ENCODE data around the gene ACSM2A.
"Not testable (repeated sequence)": the region's sequence is repeated elsewhere in the genome, so short reads cannot be mapped to it uniquely, and the experiment has no call there.

ACSM2A gene

GRCh38 chr16:20451364-20451763 is at the start of gene ACSM2A:
TSS of gene ACSM2A (plus strand) at chr16:20451521. CDS start at chr16:20460115, 8,594 bp downstream.
- not testable (repeated sequence) for DNase-seq

- no peak for DNase-seq
Observed at GRCh38 chr16:20402651-20403050, 48.7 kb upstream of the ACSM2A start.

- no peak for DNase-seq
Observed at GRCh38 chr16:20404637-20405036, 46.7 kb upstream of the ACSM2A start, which contains the start of gene PDILT. TSS of gene PDILT (minus strand) at chr16:20404737. CDS start at chr16:20399300, 5,437 bp downstream.

GRCh38 chr16:20409398-20410120 is 41.8 kb upstream of the ACSM2A start, which contains the start of gene ACSM5:
TSS of gene ACSM5 (plus strand) at chr16:20409534. CDS start at chr16:20411485, 1,951 bp downstream.
- DNase-seq: peak; percentile 83

- DNase-seq: no peak
Observed at GRCh38 chr16:20410121-20410723, 41.1 kb upstream of the ACSM2A start.

GRCh38 chr16:20411055-20411454 is 40.3 kb upstream of the ACSM2A start:
- no peak for DNase-seq

- DNase-seq: no peak
Observed at GRCh38 chr16:20415541-20415940, 35.8 kb upstream of the ACSM2A start.

- not testable (repeated sequence) for DNase-seq
Observed at GRCh38 chr16:20419093-20419492, 32.2 kb upstream of the ACSM2A start.

GRCh38 chr16:20421748-20422147 is 29.6 kb upstream of the ACSM2A start:
- not testable (repeated sequence) for DNase-seq

- DNase-seq: not testable (repeated sequence)
Observed at GRCh38 chr16:20423772-20424128, 27.6 kb upstream of the ACSM2A start.

- no peak for DNase-seq
Observed at GRCh38 chr16:20424129-20424866, 27.0 kb upstream of the ACSM2A start.

GRCh38 chr16:20427401-20427797 is 23.9 kb upstream of the ACSM2A start:
- DNase-seq: not testable (repeated sequence)

GRCh38 chr16:20429499-20429898 is 21.8 kb upstream of the ACSM2A start:
- DNase-seq: not testable (repeated sequence)

- DNase-seq: not testable (repeated sequence)
Observed at GRCh38 chr16:20430480-20430879, 20.8 kb upstream of the ACSM2A start.

- DNase-seq: no peak
Observed at GRCh38 chr16:20430948-20431347, 20.4 kb upstream of the ACSM2A start.

GRCh38 chr16:20438950-20439349 is 12.4 kb upstream of the ACSM2A start:
- not testable (repeated sequence) for DNase-seq

- not testable (repeated sequence) for DNase-seq
Observed at GRCh38 chr16:20439820-20440231, 11.5 kb upstream of the ACSM2A start.

- DNase-seq: not testable (repeated sequence)
Observed at GRCh38 chr16:20440731-20441130, 10.6 kb upstream of the ACSM2A start.

GRCh38 chr16:20441191-20441590 is 10.1 kb upstream of the ACSM2A start:
- DNase-seq: no peak

- not testable (repeated sequence) for DNase-seq
Observed at GRCh38 chr16:20441859-20442258, 9.5 kb upstream of the ACSM2A start.

- not testable (repeated sequence) for DNase-seq
Observed at GRCh38 chr16:20446652-20447393, 4.5 kb upstream of the ACSM2A start.

GRCh38 chr16:20453633-20454032 is 2.3 kb downstream of the ACSM2A start:
- DNase-seq: not testable (repeated sequence)

GRCh38 chr16:20459227-20459626 is 7.9 kb downstream of the ACSM2A start:
- not testable (repeated sequence) for DNase-seq

All from NCI-H1092 (cell line).